AG04449 (cell line): Measurements from ENCODE around the gene CRABP2.

Experiments
- CTCF ChIA-PET: fragments of 350-600 bp; formaldehyde crosslinking; extraction: SDS; loops from one replicate; lab custom pipeline; 2021; ENCODE audit warnings: antibody characterized with exemption; lab: Yijun Ruan, JAX
- POLR2A ChIA-PET: fragments of 400-600, 350-600 bp; formaldehyde crosslinking; extraction: SDS; loops from one replicate; lab custom pipeline; 2020; ENCODE audit warnings: antibody characterized with exemption, inconsistent platforms; lab: Yijun Ruan, JAX
- DNase-seq: peaks from one replicate; pipeline ENCODE4 v3.0.0-alpha.2; 2010; ENCODE audit warnings: low read depth, low spot score
- H3K4me3 ChIP-seq: 2 replicates; pipeline ENCODE4 v1.5.1; 2011; ENCODE audit warnings: low read depth, mild to moderate bottlenecking, control low read depth, low read length
- TF ChIP-seq, protein P1 (sequence below): IDR thresholded peaks from one replicate; pipeline ENCODE4 v1.5.1; 2011; ENCODE audit warnings: mild to moderate bottlenecking, moderate library complexity, low read length, control low read depth, inconsistent platforms; ENCODE audit not compliant: insufficient read depth; ENCODE audit errors: missing control alignments

The CRABP2 gene

DNA sequence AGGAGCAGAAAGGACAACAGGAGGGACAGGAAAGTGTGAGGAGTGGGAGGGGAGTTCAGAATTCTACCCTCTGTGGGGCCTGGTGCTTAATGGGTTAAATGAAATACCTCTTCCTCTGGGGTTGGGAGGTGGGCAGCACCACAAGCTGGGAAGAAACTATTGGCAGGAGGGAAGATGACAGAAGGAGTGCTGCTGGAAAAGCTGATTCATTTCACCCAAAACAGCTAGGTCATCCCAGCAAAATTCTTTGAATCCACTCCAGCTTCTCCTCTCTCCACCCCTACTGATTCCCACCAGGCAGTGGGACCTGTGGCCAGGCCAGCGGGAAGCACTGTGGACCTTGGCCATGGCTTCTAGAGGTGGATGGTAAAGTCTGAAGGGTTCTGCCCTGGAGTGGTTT, 50.7 kb downstream of the CRABP2 start:
- no peak for DNase-seq
- ChIA-PET CTCF (interaction anchor here (1.2 to 13.1 kb wide), 7 partner anchors 8 to 270 kb away, joined by 3 to 506 read pairs (median 185); partner anchors contain the start of genes BCAN, HAPLN2, ISG20L2 and METTL25B), POLR2A (no interaction called here)
- H3K4me3 ChIP-seq, result no peak overlapping the region
- TF ChIP-seq, protein P1, sequence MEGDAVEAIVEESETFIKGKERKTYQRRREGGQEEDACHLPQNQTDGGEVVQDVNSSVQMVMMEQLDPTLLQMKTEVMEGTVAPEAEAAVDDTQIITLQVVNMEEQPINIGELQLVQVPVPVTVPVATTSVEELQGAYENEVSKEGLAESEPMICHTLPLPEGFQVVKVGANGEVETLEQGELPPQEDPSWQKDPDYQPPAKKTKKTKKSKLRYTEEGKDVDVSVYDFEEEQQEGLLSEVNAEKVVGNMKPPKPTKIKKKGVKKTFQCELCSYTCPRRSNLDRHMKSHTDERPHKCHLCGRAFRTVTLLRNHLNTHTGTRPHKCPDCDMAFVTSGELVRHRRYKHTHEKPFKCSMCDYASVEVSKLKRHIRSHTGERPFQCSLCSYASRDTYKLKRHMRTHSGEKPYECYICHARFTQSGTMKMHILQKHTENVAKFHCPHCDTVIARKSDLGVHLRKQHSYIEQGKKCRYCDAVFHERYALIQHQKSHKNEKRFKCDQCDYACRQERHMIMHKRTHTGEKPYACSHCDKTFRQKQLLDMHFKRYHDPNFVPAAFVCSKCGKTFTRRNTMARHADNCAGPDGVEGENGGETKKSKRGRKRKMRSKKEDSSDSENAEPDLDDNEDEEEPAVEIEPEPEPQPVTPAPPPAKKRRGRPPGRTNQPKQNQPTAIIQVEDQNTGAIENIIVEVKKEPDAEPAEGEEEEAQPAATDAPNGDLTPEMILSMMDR, result no peak

DNA sequence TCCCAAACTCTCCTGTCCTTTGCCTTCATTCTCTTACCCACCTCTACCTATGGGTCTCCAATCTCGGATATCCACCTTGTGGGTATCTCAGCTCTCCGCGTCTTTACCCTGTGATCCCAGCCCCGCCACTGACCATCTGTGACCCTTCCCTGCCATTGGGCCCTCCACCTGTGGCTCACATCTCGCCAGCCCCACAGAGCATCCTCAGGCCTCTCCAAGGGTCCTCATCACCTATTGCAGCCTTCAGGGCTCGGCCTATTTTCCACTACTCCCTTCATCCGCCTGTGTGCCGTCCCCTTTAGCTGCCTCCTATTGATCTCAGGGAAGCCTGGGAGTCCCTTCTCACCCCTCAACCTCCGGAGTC, 52.4 kb downstream of the CRABP2 start:
- no peak overlapping the region for H3K4me3 ChIP-seq
- CTCF ChIA-PET, result interaction anchor here (0.6 to 12.8 kb wide), 6 partner anchors 6 to 268 kb away, joined by 3 to 185 read pairs (median 12); partner anchors contain the start of gene NES
- no peak for DNase-seq
- TF ChIP-seq, protein P1, result no peak
- POLR2A ChIA-PET, result no interaction called here

DNA sequence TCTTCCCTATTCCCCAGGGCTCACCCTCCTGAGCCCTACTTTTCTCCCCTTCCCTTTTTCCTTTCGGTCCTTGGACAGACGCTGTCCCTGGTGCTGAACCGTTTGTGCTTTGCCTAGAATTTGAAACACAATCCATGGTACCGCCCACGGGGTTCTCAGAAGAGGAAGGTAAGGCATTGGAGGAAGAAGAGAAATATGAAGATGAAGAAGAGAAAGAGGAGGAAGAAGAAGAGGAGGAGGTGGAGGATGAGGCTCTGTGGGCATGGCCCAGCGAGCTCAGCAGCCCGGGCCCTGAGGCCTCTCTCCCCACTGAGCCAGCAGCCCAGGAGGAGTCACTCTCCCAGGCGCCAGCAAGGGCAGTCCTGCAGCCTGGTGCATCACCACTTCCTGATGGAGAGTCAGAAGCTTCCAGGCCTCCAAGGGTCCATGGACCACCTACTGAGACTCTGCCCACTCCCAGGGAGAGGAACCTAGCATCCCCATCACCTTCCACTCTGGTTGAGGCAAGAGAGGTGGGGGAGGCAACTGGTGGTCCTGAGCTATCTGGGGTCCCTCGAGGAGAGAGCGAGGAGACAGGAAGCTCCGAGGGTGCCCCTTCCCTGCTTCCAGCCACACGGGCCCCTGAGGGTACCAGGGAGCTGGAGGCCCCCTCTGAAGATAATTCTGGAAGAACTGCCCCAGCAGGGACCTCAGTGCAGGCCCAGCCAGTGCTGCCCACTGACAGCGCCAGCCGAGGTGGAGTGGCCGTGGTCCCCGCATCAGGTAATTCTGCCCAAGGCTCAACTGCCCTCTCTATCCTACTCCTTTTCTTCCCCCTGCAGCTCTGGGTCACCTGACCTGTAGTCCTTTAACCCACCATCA, 53.0 kb downstream of the CRABP2 start:
- POLR2A ChIA-PET, result no interaction called here

More for the DNA sequence above, 53.0 kb downstream of the CRABP2 start:
- TF ChIP-seq, protein P1, result no peak
- DNase-seq, result no peak
- H3K4me3 ChIP-seq, result no peak overlapping the region
- CTCF ChIA-PET, result interaction anchor here (0.6 to 12.8 kb wide), 9 partner anchors 6 to 267 kb away, joined by 3 to 185 read pairs (median 5); partner anchors contain the start of gene NES
